HEK293 (cell line): ENCODE data around the gene CCDC81.

ENCODE experiments used
- CTCF ChIP-seq: fragments of 450-650 bp; formaldehyde crosslinking; IDR thresholded peaks from 2 replicates; pipeline ENCODE4 v1.5.1; 2016; ENCODE audit warnings: missing biosample characterization, missing genetic modification characterization
- REST ChIP-seq: fragments of 450-650 bp; formaldehyde crosslinking; IDR thresholded peaks from 2 replicates; pipeline ENCODE4 v1.5.1; 2016; ENCODE audit warnings: missing biosample characterization, missing genetic modification characterization
- ZBTB10 ChIP-seq: fragments of 450-650 bp; formaldehyde crosslinking; IDR thresholded peaks from 2 replicates; pipeline ENCODE4 v1.5.1; 2016; ENCODE audit warnings: missing biosample characterization, missing genetic modification characterization
- ZFP3 ChIP-seq: fragments of 450-650 bp; formaldehyde crosslinking; IDR thresholded peaks from 2 replicates; pipeline ENCODE4 v1.5.1; 2016; ENCODE audit warnings: low read depth, missing biosample characterization, missing genetic modification characterization
- ZNF132 ChIP-seq: fragments of 450-650 bp; formaldehyde crosslinking; IDR thresholded peaks from 2 replicates; pipeline ENCODE4 v1.5.1; 2017; ENCODE audit warnings: missing biosample characterization, missing genetic modification characterization, borderline replicate concordance
- ZSCAN18 ChIP-seq: fragments of 450-650 bp; formaldehyde crosslinking; IDR thresholded peaks from 2 replicates; pipeline ENCODE4 v1.5.1; 2016; ENCODE audit warnings: missing biosample characterization, missing genetic modification characterization

GRCh38 chr11:86463120-86463519 is 88.4 kb downstream of the CCDC81 start:
- no peak for TF ChIP-seq CTCF (tag by site-specific recombination)
- TF ChIP-seq ZFP3 = no peak
- TF ChIP-seq ZNF132 = no peak
- TF ChIP-seq REST = no peak
- no peak for TF ChIP-seq ZBTB10
- no peak for TF ChIP-seq ZSCAN18
